Effector memory CD8-positive, alpha-beta T cell (primary cell): ENCODE data around the gene SART3.
A peak's percentile ranks its signal among the peaks of the same experiment; 100 is the strongest.

Experiments used
- ATAC-seq: fragments of 150-1000 bp; cut with Tn5 transposase; replicated peaks from 2 replicates; pipeline ENCODE4 v1.10.0; 2021; ENCODE audit warnings: mild to moderate bottlenecking, moderate library complexity
- DNase-seq, 3 experiments: peaks; one replicate each; pipeline ENCODE4 v3.0.0; 2021
- H3K27ac Mint-ChIP-seq, 2 donors: one replicate each; pipeline ENCODE4 v1.8.0; 2022; ENCODE audit warnings: mild to moderate bottlenecking in 2 of 2, mixed read lengths in 2 of 2, moderate library complexity in 2 of 2
- H3K27me3 Mint-ChIP-seq, 2 donors: one replicate each; pipeline ENCODE4 v1.8.0; 2022; ENCODE audit warnings: mixed read lengths in 2 of 2
- H3K36me3 Mint-ChIP-seq: one replicate; pipeline ENCODE4 v1.8.0; 2022; ENCODE audit warnings: mild to moderate bottlenecking, moderate library complexity, mixed read lengths; ENCODE audit not compliant: insufficient read depth
- H3K4me1 Mint-ChIP-seq, 2 donors: one replicate each; pipeline ENCODE4 v1.8.0; 2022; ENCODE audit warnings: low read depth in 2 of 2, mixed read lengths in 2 of 2
- H3K4me3 Mint-ChIP-seq, 2 donors: one replicate each; pipeline ENCODE4 v1.8.0; 2022; ENCODE audit warnings: mild to moderate bottlenecking in 2 of 2, mixed read lengths in 2 of 2, moderate library complexity in 2 of 2
- H3K9me3 Mint-ChIP-seq, 2 donors: one replicate each; pipeline ENCODE4 v1.8.0; 2022; ENCODE audit warnings: mixed read lengths in 2 of 2

SART3 gene

GRCh38 chr12:108602976-108603704 is 42.2 kb upstream of the SART3 start:
- H3K27me3 Mint-ChIP-seq = no peaks in the 10 kb centered on the region
- H3K27ac Mint-ChIP-seq = no peak overlapping the region
- ATAC-seq = no peak
- H3K4me1 Mint-ChIP-seq = no peaks in the 10 kb centered on the region
- DNase-seq = no peak
- no peak overlapping the region for H3K4me3 Mint-ChIP-seq
- H3K9me3 Mint-ChIP-seq = no peaks in the 10 kb centered on the region
- peaks cover 14% of the 10 kb centered on the region for H3K36me3 Mint-ChIP-seq

DNA sequence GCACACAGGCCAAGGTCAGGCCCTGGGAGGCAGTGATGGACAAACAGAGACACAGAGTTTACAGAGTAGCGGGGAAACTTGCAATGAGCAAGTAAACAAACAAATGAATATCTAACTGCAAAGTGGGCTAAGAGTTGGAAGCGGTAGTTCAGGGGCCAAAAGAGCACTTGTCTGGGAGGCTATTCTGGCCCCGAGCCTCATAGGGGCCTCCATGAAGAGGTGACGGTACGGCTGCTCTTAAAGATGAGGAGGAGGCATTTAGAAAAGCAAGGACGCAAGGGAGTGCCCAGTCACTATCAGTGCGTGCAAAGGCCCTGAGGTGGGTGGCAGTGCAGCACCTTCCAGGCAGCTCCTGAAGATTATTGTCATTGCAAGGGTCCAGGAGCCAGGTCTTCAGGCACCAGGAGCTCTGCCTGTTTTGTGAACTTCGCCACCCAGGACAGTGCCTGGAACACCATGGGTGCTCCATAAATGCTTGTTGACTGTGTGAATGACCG is 41.3 kb upstream of the SART3 start:
- DNase-seq (no peak), ATAC-seq (no peak)
- Mint-ChIP-seq H3K4me1 (no peaks in the 10 kb centered on the region), H3K4me3 (no peak overlapping the region), H3K27ac (no peak overlapping the region), H3K27me3 (no peaks in the 10 kb centered on the region), H3K36me3 (peaks cover 14% of the 10 kb centered on the region), H3K9me3 (no peaks in the 10 kb centered on the region)

DNA sequence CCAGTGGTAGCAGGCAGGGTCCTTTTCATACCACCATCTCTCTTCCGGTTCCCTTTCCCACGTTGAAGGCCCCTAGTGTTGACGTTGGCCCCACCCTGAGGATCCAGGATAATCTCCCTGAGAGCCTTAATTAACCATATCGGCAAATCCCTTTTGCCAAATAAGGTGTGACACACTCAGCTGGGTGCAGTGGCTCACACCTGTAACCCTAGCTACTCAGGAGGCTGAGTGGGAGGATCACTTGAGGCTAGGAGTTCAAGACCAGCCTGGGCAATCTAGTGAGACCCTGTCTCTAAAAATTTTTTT is 39.7 kb upstream of the SART3 start:
- ATAC-seq (no peak), DNase-seq (no peak)
- Mint-ChIP-seq H3K36me3 (peaks cover 11% of the 10 kb centered on the region), H3K27me3 (no peaks in the 10 kb centered on the region), H3K4me1 (no peaks in the 10 kb centered on the region), H3K4me3 (no peak overlapping the region), H3K27ac (no peak overlapping the region), H3K9me3 (no peaks in the 10 kb centered on the region)

DNA sequence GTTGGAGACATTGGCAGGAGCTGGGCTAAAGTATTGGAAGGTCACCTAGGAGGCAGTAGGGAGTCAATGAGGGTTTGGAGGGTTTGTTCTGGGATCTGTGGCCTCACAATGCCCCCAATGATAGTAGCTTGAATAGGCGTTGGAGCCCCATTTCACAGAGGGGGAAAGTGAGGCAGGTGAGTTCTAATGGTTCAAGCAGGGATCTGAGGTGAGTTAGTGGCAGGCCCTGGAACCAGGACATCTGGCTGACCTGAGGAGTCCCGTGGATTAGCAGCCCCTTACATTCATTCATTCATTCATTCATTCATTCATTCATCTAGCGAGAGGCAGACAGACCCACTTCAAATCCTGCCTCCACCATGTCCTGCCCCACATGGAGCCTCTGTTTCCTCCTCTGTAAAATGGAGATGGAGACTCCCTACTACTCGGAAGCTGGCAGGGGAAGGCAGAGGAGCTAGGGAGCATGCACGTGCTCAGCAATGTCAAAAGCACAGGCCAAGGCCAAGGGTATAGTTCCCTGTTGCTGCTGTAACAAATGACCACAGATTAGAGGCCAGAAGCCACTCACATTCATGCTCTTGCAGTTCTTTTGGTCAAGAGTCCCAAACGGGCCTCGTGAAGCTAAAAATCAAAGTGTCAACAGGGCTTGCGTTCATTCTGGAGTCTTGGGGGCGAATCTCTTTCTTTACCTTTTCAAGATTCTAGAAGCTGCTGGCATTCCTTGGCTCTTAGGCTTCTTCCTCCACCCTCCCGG is 39.2 kb upstream of the SART3 start:
- Mint-ChIP-seq H3K4me1 (no peaks in the 10 kb centered on the region), H3K9me3 (no peaks in the 10 kb centered on the region), H3K27me3 (no peaks in the 10 kb centered on the region), H3K27ac (no peak overlapping the region), H3K4me3 (no peak overlapping the region), H3K36me3 (peaks cover 9% of the 10 kb centered on the region)
- ATAC-seq (no peak), DNase-seq (no peak)

DNA sequence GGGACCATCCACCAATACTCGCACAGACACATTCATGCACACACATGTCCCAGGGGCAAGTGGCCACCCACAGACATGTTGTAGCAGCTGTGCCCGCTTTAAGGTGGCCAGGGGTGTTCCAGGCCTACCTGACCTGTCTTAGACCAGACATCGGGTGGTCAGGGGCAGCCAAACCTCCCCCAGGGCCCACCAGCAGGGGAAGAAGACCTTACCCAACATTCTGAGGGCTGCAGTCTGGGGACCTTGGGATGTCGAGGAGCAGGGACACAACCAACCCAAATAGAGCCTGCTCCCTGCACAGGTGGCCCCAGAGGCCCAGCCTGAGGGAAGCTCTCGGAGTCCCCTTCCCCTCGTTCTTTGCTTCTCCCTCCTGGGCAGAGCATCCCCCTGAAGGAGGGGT is 38.6 kb upstream of the SART3 start:
- no peak overlapping the region for H3K4me3 Mint-ChIP-seq
- H3K4me1 Mint-ChIP-seq = no peaks in the 10 kb centered on the region
- no peaks in the 10 kb centered on the region for H3K27me3 Mint-ChIP-seq
- no peaks in the 10 kb centered on the region for H3K9me3 Mint-ChIP-seq
- H3K36me3 Mint-ChIP-seq = peaks cover 8% of the 10 kb centered on the region
- no peak overlapping the region for H3K27ac Mint-ChIP-seq
- DNase-seq (no peak), ATAC-seq (no peak)

GRCh38 chr12:108598553-108599250 is 37.7 kb upstream of the SART3 start:
- no peak for DNase-seq
- Mint-ChIP-seq H3K9me3 (no peaks in the 10 kb centered on the region), H3K4me3 (no peak overlapping the region), H3K36me3 (peaks cover 2% of the 10 kb centered on the region), H3K27me3 (no peaks in the 10 kb centered on the region), H3K4me1 (no peaks in the 10 kb centered on the region), H3K27ac (no peak overlapping the region)
- no peak for ATAC-seq

DNA sequence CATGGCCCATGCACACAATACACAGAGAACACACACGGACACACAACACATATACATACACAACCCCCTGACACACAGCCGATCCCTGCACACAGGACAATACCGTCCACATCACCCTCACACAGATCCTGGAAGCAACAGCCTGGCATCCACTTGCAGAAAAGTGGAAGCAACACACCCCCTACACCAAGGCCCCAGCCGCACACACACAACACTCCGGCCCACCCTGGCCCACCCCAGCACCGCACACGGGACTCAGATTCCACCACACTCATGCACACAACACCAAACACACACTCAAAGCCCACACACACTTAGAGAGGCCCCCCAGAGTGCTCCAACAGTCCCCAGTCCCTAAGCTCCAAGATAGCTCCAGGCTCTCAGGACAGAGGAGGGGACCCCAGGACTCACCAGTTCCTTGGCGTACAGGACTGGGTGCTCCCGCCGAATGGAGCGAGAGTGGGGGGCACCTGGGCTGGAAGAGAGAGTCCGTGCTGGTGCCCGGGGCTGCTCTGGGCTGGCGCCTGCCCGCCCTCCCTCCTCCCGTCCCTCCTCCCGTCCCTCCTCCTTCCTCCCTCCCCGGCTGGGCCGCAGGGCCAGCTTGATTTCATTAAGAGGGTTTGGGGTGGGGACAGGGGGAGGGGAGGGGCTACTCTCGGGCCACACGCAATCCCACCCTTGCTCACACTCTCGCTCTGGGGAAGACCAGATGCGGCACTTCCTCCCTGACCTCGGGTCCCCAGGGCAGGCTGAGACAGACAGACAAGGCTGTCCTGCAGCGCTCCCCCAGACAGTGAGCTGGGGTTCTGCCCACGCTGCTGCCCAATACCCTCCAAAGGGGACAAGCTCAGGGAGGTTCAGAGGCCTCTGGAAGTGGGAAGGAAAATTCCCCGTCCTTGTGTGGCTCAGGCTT is 36.8 kb upstream of the SART3 start, which contains the start of gene TMEM119:
Gene TMEM119 (minus strand): TSS at position 526 of the 913 bp plus-strand sequence. CDS start 5,701 bp downstream, outside the sequence.
- H3K27ac Mint-ChIP-seq = no peak within 1 kb of the TSS
- H3K36me3 Mint-ChIP-seq = peaks cover 2% of the 10 kb centered on the region
- H3K9me3 Mint-ChIP-seq = no peaks in the 10 kb centered on the region
- H3K4me3 Mint-ChIP-seq = no peak within 1 kb of the TSS
- ATAC-seq = no peak
- DNase-seq = no peak
- no peaks in the 10 kb centered on the region for H3K27me3 Mint-ChIP-seq
- no peaks in the 10 kb centered on the region for H3K4me1 Mint-ChIP-seq

DNA sequence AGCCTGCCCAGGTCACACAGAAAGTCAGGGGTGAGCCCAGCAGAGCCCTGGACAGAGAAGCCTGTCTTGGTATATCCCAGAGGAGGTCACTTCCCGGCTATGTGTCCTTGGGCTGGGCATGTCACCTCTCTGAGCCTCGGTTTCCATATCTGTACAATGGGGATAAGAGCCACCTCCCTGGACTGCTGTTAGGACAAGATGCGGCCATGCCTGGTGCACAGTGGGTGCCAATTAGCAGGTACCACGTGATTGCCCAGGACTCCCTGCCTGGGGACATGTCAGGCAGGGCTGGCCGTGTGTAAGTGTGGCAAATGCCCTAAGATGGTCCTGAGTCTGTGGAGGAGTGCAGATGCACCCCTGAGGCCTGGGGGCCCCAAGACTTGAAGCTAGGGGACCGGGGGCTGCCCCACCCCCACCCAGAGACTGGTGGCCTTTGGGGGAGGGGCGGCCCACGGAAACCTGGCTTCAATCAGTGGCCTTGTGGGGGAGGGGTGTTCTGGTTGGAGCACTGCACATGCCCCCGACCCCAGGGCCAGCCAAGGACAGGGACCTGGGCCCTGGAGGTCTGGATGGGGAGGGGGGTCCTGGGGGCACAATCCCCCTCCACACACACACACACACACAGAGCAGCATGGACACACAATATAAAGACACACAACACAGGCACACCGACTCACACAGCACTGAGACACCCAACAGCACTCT is 36.0 kb upstream of the SART3 start:
- ATAC-seq (no peak), DNase-seq (no peak)
- Mint-ChIP-seq H3K4me1 (no peaks in the 10 kb centered on the region), H3K36me3 (peaks cover 2% of the 10 kb centered on the region), H3K4me3 (no peak overlapping the region), H3K27me3 (no peaks in the 10 kb centered on the region), H3K9me3 (no peaks in the 10 kb centered on the region), H3K27ac (no peak overlapping the region)

DNA sequence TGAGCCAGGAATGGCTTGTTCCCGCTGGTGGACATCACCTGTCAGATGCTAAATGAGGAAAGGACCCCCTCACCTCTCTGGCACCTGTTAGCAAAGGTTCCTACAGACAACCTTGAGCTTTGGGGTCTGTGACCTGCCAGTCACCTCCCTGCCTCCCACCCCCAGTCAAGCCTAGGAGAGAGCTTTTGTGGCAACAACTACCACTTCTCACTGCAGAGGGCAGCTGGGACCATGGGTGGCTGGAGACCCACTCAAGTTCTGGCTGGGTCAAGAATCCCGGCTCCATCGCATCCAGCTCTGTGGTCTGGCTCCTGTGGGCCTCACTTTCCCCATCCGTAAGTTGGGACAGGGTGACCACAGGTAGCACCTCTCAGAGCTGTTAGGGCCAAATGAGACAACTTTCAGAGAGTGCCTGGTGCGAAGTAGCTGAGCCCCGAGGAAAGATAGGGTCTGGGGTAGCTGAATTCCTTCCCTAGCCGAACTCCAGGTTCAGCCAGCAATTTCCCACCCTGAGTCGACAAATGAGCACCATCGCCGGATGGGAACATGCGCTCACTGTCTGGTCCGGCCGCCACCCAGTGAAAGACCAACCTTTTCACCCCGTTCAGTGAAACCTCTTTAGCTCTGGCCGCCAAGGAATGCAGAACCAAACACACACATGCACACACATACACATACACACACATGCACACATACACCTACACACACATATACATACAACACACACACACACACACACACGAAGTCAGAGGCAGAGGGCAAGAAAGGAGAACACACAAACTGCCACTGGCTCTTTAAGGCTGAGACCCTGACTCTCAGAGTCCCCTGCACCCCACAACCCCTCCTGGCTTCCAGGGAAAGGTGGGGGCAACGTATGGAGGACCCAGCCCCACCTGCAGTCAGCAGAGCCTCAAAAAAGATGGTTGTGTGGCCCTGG is 35.0 kb upstream of the SART3 start:
- no peaks in the 10 kb centered on the region for H3K9me3 Mint-ChIP-seq

GRCh38 chr12:108594960-108595710 is 34.2 kb upstream of the SART3 start:
- Mint-ChIP-seq H3K4me3 (no peak overlapping the region), H3K27me3 (no peaks in the 10 kb centered on the region), H3K27ac (no peak overlapping the region), H3K9me3 (no peaks in the 10 kb centered on the region), H3K36me3 (peaks cover 2% of the 10 kb centered on the region), H3K4me1 (no peaks in the 10 kb centered on the region)
- DNase-seq (no peak), ATAC-seq (no peak)

More for the DNA sequence above, 35.0 kb upstream of the SART3 start:
- DNase-seq (no peak), ATAC-seq (no peak)
- Mint-ChIP-seq H3K4me1 (no peaks in the 10 kb centered on the region), H3K4me3 (no peak overlapping the region), H3K27me3 (no peaks in the 10 kb centered on the region), H3K36me3 (peaks cover 2% of the 10 kb centered on the region), H3K27ac (no peak overlapping the region)

- Mint-ChIP-seq H3K27ac (peak overlapping the region in 1 of 2 donors; percentile 15), H3K27me3 (no peaks in the 10 kb centered on the region), H3K4me1 (no peaks in the 10 kb centered on the region), H3K36me3 (no peaks in the 10 kb centered on the region), H3K4me3 (no peak overlapping the region), H3K9me3 (no peaks in the 10 kb centered on the region)
- no peak for DNase-seq
- no peak for ATAC-seq
Measured at GRCh38 chr12:108594323-108594903, 33.4 kb upstream of the SART3 start.
